HEK293T (cell line): ENCODE measurements around the gene LRRFIP1.

ENCODE experiments used
- ARNT ChIP-seq: fragments of 450-650 bp; IDR thresholded peaks from 2 replicates; pipeline ENCODE4 v1.6.1; 2017; ENCODE audit warnings: mild to moderate bottlenecking
- BHLHE40 ChIP-seq: fragments of 450-650 bp; IDR thresholded peaks from 2 replicates; pipeline ENCODE4 v1.6.1; 2016; ENCODE audit warnings: mild to moderate bottlenecking, moderate library complexity, borderline replicate concordance
- CTBP1 ChIP-seq: fragments of 450-650 bp; IDR thresholded peaks from 2 replicates; pipeline ENCODE4 v1.6.1; 2016; ENCODE audit warnings: borderline replicate concordance
- ELF4 ChIP-seq: fragments of 450-650 bp; IDR thresholded peaks from 2 replicates; pipeline ENCODE4 v1.6.1; 2017; ENCODE audit warnings: antibody characterized with exemption
- FOXA1 ChIP-seq: fragments of 450-650 bp; IDR thresholded peaks from 2 replicates; pipeline ENCODE4 v1.6.1; 2016; ENCODE audit warnings: mild to moderate bottlenecking
- FOXK2 ChIP-seq: fragments of 450-650 bp; IDR thresholded peaks from 2 replicates; pipeline ENCODE4 v1.6.1; 2016; ENCODE audit warnings: mild to moderate bottlenecking
- FOXM1 ChIP-seq: fragments of 450-650 bp; IDR thresholded peaks from 2 replicates; pipeline ENCODE4 v1.6.1; 2017; ENCODE audit warnings: mild to moderate bottlenecking, borderline replicate concordance
- HDGF ChIP-seq: fragments of 450-650 bp; IDR thresholded peaks from 2 replicates; pipeline ENCODE4 v1.6.1; 2017; ENCODE audit warnings: antibody characterized with exemption, borderline replicate concordance
- L3MBTL2 ChIP-seq: fragments of 450-650 bp; conservative IDR thresholded peaks from 2 replicates; pipeline ENCODE4 v1.6.1; 2016; ENCODE audit warnings: mild to moderate bottlenecking
- PKNOX1 ChIP-seq: fragments of 450-650 bp; IDR thresholded peaks from 2 replicates; pipeline ENCODE4 v1.6.1; 2016
- SP1 ChIP-seq: fragments of 450-650 bp; IDR thresholded peaks from 2 replicates; pipeline ENCODE4 v1.6.1; 2017
- SUZ12 ChIP-seq: fragments of 450-650 bp; IDR thresholded peaks from 2 replicates; pipeline ENCODE4 v1.6.1; 2016; ENCODE audit warnings: mild to moderate bottlenecking
- TARDBP ChIP-seq: fragments of 450-650 bp; IDR thresholded peaks from 2 replicates; pipeline ENCODE4 v1.6.1; 2016
- ZNF384 ChIP-seq: fragments of 450-650 bp; IDR thresholded peaks from 2 replicates; pipeline ENCODE4 v1.6.1; 2016

- no peak for TF ChIP-seq SP1
- no peak for TF ChIP-seq TARDBP
- TF ChIP-seq BHLHE40, result no peak
- TF ChIP-seq CTBP1, result no peak
- TF ChIP-seq L3MBTL2, result no peak
- no peak for TF ChIP-seq SUZ12
- no peak for TF ChIP-seq PKNOX1
- no peak for TF ChIP-seq FOXM1
- no peak for TF ChIP-seq ARNT
- TF ChIP-seq FOXK2, result no peak
- no peak for TF ChIP-seq ELF4
- TF ChIP-seq HDGF, result no peak
- no peak for TF ChIP-seq FOXA1
- TF ChIP-seq ZNF384, result no peak
Measured at GRCh38 chr2:237739101-237739500, 111.7 kb downstream of the LRRFIP1 start.
